ENCODE results near the gene CFAP61.
"Not testable (repeated sequence)": the region's sequence is repeated elsewhere in the genome, so short reads cannot be mapped to it uniquely, and the experiment has no call there.

Gene CFAP61

DNA sequence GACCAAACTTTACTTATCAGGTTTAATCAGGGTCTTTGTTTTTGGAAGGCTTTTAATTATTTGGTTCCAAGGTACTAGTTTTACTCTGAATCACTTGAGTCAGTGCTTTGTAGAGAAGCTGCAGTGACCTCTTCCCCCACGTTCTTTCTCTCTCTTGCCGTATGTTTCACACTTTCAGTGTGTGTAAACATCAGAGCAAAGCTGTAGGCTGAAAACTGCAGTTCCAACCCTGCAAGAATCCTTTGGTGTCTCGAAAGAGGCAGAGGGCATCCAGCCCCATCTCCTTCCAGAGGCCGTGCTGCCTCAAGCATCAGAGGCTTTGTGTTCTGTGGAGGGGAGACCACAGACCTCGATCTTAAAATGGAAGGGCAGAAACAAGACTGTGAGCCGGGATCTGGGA lies 42.1 kb downstream of the CFAP61 start:
- DNase-seq: no peak

GRCh38 chr20:20095114-20095872 lies 43.0 kb downstream of the CFAP61 start:
- no peak for DNase-seq

GRCh38 chr20:20096421-20096820 lies 44.1 kb downstream of the CFAP61 start:
- no peak for DNase-seq

- DNase-seq: no peak
Measured at GRCh38 chr20:20100881-20101280, 48.5 kb downstream of the CFAP61 start.

GRCh38 chr20:20102163-20102562 lies 49.8 kb downstream of the CFAP61 start:
- no peak for DNase-seq

- DNase-seq: no peak
Measured at GRCh38 chr20:20102716-20103258, 50.5 kb downstream of the CFAP61 start.

- DNase-seq: no peak
Measured at GRCh38 chr20:20103486-20103885, 51.2 kb downstream of the CFAP61 start.

- DNase-seq: not testable (repeated sequence)
Measured at GRCh38 chr20:20123187-20123586, 70.9 kb downstream of the CFAP61 start.

DNA sequence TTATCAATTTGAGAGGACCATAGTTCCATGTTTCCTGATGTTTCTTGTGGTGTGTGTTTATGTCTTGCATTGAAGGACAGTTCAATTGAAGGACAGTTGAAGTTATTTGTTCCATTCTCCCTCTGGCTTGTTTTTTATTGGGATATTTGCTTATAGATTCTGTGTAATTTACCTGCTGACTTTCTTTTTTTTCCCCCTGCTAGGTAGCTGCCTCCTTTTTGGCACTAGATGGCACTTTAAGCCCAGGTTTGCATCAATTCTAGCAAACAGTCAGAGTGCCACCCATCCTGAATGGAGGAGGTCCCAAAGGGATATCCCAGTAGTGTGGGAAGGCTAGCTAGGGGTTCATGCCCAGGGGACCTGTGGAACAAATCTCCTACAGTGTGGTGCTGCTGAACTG lies 78.1 kb downstream of the CFAP61 start:
- no peak for DNase-seq

GRCh38 chr20:20134941-20135575 lies 82.7 kb downstream of the CFAP61 start:
- DNase-seq: no peak

DNA sequence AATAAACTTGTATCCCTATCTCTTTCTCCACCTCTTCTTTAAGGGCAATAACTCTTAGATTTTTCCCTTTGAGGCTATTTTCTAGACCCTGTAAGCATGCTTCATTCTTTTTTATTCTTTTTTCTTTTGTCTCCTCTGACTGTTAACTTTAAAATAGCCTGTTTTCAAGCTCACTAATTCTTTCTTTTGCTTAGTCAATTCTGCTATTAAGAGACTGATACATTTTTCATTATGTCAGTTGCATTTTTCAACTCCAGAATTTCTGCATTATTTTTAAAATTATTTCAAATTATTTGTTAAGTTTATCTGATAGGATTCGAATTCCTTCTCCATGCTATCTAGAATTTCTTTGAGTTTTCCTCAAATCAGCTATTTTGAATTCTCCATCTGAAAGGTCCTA lies 84.0 kb downstream of the CFAP61 start:
- no peak for DNase-seq

- no peak for DNase-seq
Measured at GRCh38 chr20:20137851-20138250, 85.5 kb downstream of the CFAP61 start.

GRCh38 chr20:20138301-20139064 lies 86.2 kb downstream of the CFAP61 start:
- DNase-seq: no peak

DNA sequence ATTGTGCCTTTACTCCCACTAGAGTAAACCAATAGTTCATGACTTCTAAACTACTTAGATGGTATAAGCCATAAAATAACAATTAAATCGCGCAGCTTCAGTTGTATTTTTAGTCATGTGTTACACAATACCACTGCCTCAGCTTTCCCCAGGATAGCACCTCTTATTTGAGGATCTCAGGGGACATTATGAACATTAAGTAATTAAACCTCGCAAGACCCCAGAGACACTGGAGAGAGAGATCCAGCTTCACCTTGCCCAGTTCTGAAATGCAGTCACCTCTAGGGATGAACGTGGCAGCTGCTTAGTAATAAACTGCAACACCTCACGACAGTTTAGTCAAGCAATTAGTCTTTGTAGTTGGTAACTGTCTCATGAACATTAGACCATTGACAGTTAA lies 87.1 kb downstream of the CFAP61 start:
- DNase-seq: no peak

GRCh38 chr20:20143165-20143564 lies 90.8 kb downstream of the CFAP61 start:
- DNase-seq: no peak

GRCh38 chr20:20143646-20144045 lies 91.3 kb downstream of the CFAP61 start:
- DNase-seq: no peak

DNA sequence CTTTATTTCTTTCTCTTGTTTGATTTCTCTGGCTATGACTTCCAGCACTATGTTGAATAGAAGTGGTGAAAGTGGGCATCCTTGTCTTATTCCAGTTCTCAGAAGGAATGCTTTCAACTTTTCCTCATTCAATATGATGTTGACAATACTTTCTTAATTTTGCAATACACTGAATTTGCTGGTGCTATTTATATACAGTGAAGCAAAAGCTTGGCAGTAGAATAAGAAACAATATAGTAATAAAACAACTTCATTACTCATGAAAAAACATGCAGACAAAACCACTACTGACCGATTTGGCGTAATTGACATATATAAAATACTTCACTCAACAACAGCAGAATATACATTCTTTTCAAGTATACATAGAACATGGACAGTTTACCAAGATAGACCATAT lies 96.4 kb downstream of the CFAP61 start:
- DNase-seq: no peak

- DNase-seq: no peak
Measured at GRCh38 chr20:20150241-20150640, 97.9 kb downstream of the CFAP61 start.

- DNase-seq: no peak
Measured at GRCh38 chr20:20160520-20160919, 108.2 kb downstream of the CFAP61 start.

DNA sequence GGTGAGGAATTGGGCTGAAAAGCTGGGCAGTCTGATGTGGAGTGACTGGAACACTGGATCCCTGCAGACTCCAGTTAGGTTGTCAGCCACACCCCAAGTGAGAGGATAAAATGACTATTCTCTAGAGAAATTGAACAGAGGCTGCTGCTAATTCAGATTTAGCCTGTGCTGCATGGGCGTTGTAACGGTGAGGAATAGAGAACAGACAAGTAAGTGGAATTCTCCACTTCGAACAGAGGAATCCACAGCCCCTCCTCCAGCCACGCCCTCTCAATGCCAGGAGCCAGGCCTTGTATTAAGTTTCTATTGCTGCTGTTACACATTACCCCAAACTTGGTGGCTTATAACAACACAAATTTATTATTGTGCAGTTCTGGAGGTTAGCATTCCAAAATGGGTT lies 109.3 kb downstream of the CFAP61 start:
- DNase-seq: no peak

DNA sequence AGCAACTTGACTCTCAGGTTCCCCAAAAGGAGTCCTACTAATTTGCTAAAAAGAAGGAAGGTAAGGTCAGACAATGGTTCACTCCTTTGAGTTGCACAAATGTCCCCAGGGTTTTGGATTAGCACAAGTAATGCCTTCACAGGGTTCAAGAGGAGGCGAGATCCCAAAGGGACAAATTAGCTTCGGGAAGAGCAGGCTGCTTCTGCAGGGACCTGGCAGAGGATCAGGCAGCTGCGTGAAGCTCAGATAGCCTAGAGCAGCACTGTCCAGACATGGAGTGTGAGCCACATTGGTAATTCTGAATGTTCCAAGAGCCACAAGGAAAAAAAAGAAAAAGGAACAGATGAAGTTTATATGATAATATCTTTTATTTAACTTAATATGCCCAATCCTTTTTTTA lies 115.4 kb downstream of the CFAP61 start:
- no peak for DNase-seq

GRCh38 chr20:20173254-20173653 lies 120.9 kb downstream of the CFAP61 start:
- DNase-seq: no peak

DNA sequence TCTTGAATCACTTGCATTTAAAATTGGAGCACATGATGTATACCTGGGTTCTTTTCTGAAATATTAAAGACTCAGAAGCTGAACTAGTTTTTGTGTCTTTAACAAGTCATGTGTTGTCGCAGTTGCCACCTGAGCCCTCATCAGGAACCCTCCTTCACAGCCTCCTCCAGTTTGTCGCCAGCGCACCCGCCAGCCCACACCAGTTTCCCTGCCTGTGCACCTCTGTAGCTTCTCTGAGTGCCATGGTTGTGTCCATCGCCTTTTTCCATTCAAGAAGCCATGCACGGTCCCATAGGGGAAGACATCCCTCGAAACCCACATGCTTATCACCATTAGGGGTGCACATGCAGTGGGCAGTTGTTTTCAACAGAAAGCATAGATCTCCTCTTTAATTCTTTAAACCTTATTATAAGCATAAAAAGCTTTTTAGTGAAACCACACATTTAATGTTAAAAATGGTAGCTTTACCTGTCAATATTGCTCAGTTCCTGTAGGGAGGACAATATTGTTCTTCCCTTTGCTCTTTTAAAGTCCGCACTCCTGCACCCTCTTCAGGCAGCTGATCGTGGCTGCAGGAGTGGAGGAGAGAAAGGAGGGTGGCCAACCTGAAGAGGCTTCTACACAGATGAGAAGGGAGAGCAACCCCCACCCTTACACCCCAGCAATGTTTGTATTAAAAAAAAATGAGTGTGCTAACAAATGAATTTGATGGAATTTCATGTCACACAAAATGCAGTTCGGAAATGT lies 121.9 kb downstream of the CFAP61 start:
- DNase-seq: no peak
